Muscle of leg (tissue), 11 donors: ENCODE measurements around the gene DRD4. TPM values are rescaled to one million over a fixed set of nuclear protein-coding genes. Genes with fewer than 3 reads are reported as not detected.

Experiments
- DNase-seq: peaks from one replicate; pipeline ENCODE4 v3.0.0; 2013
- H3K27ac ChIP-seq: one replicate; pipeline ENCODE4 v1.5.1; 2013; ENCODE audit warnings: mild to moderate bottlenecking, low read length, control low read depth
- H3K27me3 ChIP-seq: one replicate; pipeline ENCODE4 v1.6.1; 2013; ENCODE audit warnings: low read length; ENCODE audit not compliant: control insufficient read depth, insufficient read depth
- H3K36me3 ChIP-seq: one replicate; pipeline ENCODE4 v1.6.1; 2013; ENCODE audit warnings: low read length; ENCODE audit not compliant: control insufficient read depth, insufficient read depth
- H3K4me1 ChIP-seq: one replicate; pipeline ENCODE4 v1.6.1; 2013; ENCODE audit warnings: low read length; ENCODE audit not compliant: control insufficient read depth, insufficient read depth
- H3K4me3 ChIP-seq: one replicate; pipeline ENCODE4 v1.5.1; 2013; ENCODE audit warnings: low read length, control low read depth
- H3K9me3 ChIP-seq: replicated peaks from 2 replicates; pipeline ENCODE4 v1.6.1; 2013; ENCODE audit warnings: low read depth, low read length; ENCODE audit not compliant: control insufficient read depth
- WGBS: methylation state at CpG from one replicate; pipeline ENCODE4 v1.1.5; 2013; ENCODE audit warnings: missing lambda C conversion rate; ENCODE audit not compliant: insufficient coverage; 5-methylcytosine and 5-hydroxymethylcytosine counted together
- polyA plus RNA-seq, 8 donors: library from polyadenylated mRNA; unstranded; fragments of 120-200 nt; gene quantifications; one replicate each; pipeline versions ENCODE4 v1.2.1 to v1.2.3, GENCODE V29; 2013; ENCODE audit warnings: inconsistent platforms in 1 of 8, low replicate concordance in 1 of 8; ENCODE audit not compliant: insufficient read length in 8 of 8, insufficient read depth in 1 of 8
- total RNA-seq: library from RNA; stranded (reverse); fragments of 120-200 nt; gene quantifications from one replicate; pipeline ENCODE4 v1.2.4, GENCODE V29; 2013

DRD4 gene
- total and polyA plus RNA-seq, 9 donors: 0.18 to 2.0 (median 0.77) TPM

GRCh38 chr11:597166-597725 is 39.8 kb upstream of the DRD4 start:
- WGBS: 86% methylated on average over 14 of the region's 29 CpGs
- peaks cover 84% of the 10 kb centered on the region for H3K36me3 ChIP-seq
- no peak overlapping the region for H3K4me3 ChIP-seq
- H3K4me1 ChIP-seq: no peaks in the 10 kb centered on the region
- H3K27me3 ChIP-seq: no peaks in the 10 kb centered on the region
- H3K9me3 ChIP-seq: no peaks in the 10 kb centered on the region
- no peak for DNase-seq
- no peak overlapping the region for H3K27ac ChIP-seq

GRCh38 chr11:598005-598680 is 38.9 kb upstream of the DRD4 start:
- Histone ChIP-seq H3K27ac (no peak overlapping the region), H3K9me3 (no peaks in the 10 kb centered on the region), H3K27me3 (no peaks in the 10 kb centered on the region), H3K4me3 (no peak overlapping the region), H3K36me3 (peaks cover 81% of the 10 kb centered on the region), H3K4me1 (no peaks in the 10 kb centered on the region)
- 91% methylated on average over 29 of the region's 30 CpGs for WGBS
- no peak for DNase-seq

- 94% methylated on average over 14 of the region's 23 CpGs for WGBS
- no peaks in the 10 kb centered on the region for H3K4me1 ChIP-seq
- H3K9me3 ChIP-seq: no peaks in the 10 kb centered on the region
- peaks cover 82% of the 10 kb centered on the region for H3K36me3 ChIP-seq
- no peak overlapping the region for H3K27ac ChIP-seq
- no peaks in the 10 kb centered on the region for H3K27me3 ChIP-seq
- H3K4me3 ChIP-seq: no peak overlapping the region
- DNase-seq: no peak
Measured at GRCh38 chr11:601573-602245, 35.4 kb upstream of the DRD4 start.

GRCh38 chr11:603154-603553 is 33.9 kb upstream of the DRD4 start:
- Histone ChIP-seq H3K27ac (no peak overlapping the region), H3K27me3 (no peaks in the 10 kb centered on the region), H3K4me3 (no peak overlapping the region), H3K9me3 (no peaks in the 10 kb centered on the region), H3K4me1 (no peaks in the 10 kb centered on the region), H3K36me3 (peaks cover 82% of the 10 kb centered on the region)
- WGBS: 91% methylated on average over 11 of the region's 13 CpGs
- DNase-seq: no peak

- H3K4me1 ChIP-seq: no peaks in the 10 kb centered on the region
- no peak overlapping the region for H3K4me3 ChIP-seq
- no peak for DNase-seq
- H3K36me3 ChIP-seq: peaks cover 88% of the 10 kb centered on the region
- no peaks in the 10 kb centered on the region for H3K27me3 ChIP-seq
- 94% methylated on average over 21 of the region's 33 CpGs for WGBS
- H3K9me3 ChIP-seq: no peaks in the 10 kb centered on the region
- no peak overlapping the region for H3K27ac ChIP-seq
Measured at GRCh38 chr11:605286-606129, 31.6 kb upstream of the DRD4 start.

GRCh38 chr11:606245-606644 is 30.8 kb upstream of the DRD4 start:
- Histone ChIP-seq H3K27me3 (no peaks in the 10 kb centered on the region), H3K4me3 (no peak overlapping the region), H3K9me3 (no peaks in the 10 kb centered on the region), H3K27ac (no peak overlapping the region), H3K4me1 (peaks cover under 1% of the 10 kb centered on the region), H3K36me3 (peaks cover 91% of the 10 kb centered on the region)
- 85% methylated on average over 17 of the region's 19 CpGs for WGBS
- DNase-seq: no peak

- Histone ChIP-seq H3K36me3 (peaks cover 90% of the 10 kb centered on the region), H3K27ac (no peak overlapping the region), H3K4me1 (peaks cover 10% of the 10 kb centered on the region), H3K9me3 (no peaks in the 10 kb centered on the region), H3K4me3 (no peak overlapping the region), H3K27me3 (no peaks in the 10 kb centered on the region)
- 91% methylated on average over 33 of the region's 35 CpGs for WGBS
- no peak for DNase-seq
Measured at GRCh38 chr11:607020-607780, 29.9 kb upstream of the DRD4 start.

- Histone ChIP-seq H3K27me3 (no peaks in the 10 kb centered on the region), H3K27ac (no peak overlapping the region), H3K36me3 (peaks cover 91% of the 10 kb centered on the region), H3K9me3 (no peaks in the 10 kb centered on the region), H3K4me1 (peaks cover 19% of the 10 kb centered on the region), H3K4me3 (no peak overlapping the region)
- no peak for DNase-seq
- WGBS: 85% methylated on average over 40 of the region's 45 CpGs
Measured at GRCh38 chr11:607971-608659, 29.0 kb upstream of the DRD4 start.

- Histone ChIP-seq H3K9me3 (no peaks in the 10 kb centered on the region), H3K4me1 (peaks cover 25% of the 10 kb centered on the region), H3K27ac (no peak overlapping the region), H3K36me3 (peaks cover 93% of the 10 kb centered on the region), H3K4me3 (no peak overlapping the region), H3K27me3 (no peaks in the 10 kb centered on the region)
- WGBS: 73% methylated on average over 25 of the region's 28 CpGs
- DNase-seq: no peak
Measured at GRCh38 chr11:608791-609251, 28.2 kb upstream of the DRD4 start.
